Measurements from ENCODE around the gene TNN.

Gene TNN

GRCh38 chr1:175155473-175155856 lies 87.8 kb downstream of the TNN start:
- H3K9me3 ChIP-seq (ENCODE audit: insufficient read depth, low read length) = no peaks in the 10 kb centered on the region
- H3K9ac ChIP-seq (ENCODE audit: low read length) = no peak overlapping the region
- no peaks in the 10 kb centered on the region for H4K20me1 ChIP-seq (ENCODE audit: insufficient read depth, low read length)
- peak overlapping the region; percentile 4; the same call in 1 of the 2 replicates for H3K4me2 ChIP-seq (ENCODE audit: low read length)
- no peaks in the 10 kb centered on the region for H3K79me2 ChIP-seq (ENCODE audit: low read length)
- H2AFZ ChIP-seq (ENCODE audit: low read depth, low read length) = no peak overlapping the region
- TF ChIP-seq EZH2phosphoT487 (IDR thresholded peaks at IDR 0.05; ENCODE audit: low read depth) (no peak), CTCF (IDR thresholded peaks at IDR 0.05; ENCODE audit: low read depth, low read length) (no peak)
- peaks cover 25% of the 10 kb centered on the region for H3K4me1 ChIP-seq (ENCODE audit: low read length)
- peaks cover 23% of the 10 kb centered on the region for H3K27me3 ChIP-seq (ENCODE audit: low read depth, low read length)
- no peak overlapping the region for H3K4me3 ChIP-seq (ENCODE audit: low read length)
- peaks cover 13% of the 10 kb centered on the region for H3K36me3 ChIP-seq (replicated peaks; ENCODE audit: low read depth, low read length)
- no peak overlapping the region for H3K27ac ChIP-seq (ENCODE audit: low read length)

GRCh38 chr1:175155936-175156335 lies 88.3 kb downstream of the TNN start:
- Histone ChIP-seq H3K79me2 (ENCODE audit: low read length) (no peaks in the 10 kb centered on the region), H3K4me2 (ENCODE audit: low read length) (no peak overlapping the region)
- TF ChIP-seq EZH2phosphoT487 (IDR thresholded peaks at IDR 0.05; ENCODE audit: low read depth) = no peak
- no peak for TF ChIP-seq CTCF (IDR thresholded peaks at IDR 0.05; ENCODE audit: low read depth, low read length)

GRCh38 chr1:175157200-175157599 lies 89.6 kb downstream of the TNN start:
- Histone ChIP-seq H3K4me3 (ENCODE audit: low read length) (no peak overlapping the region), H3K4me1 (ENCODE audit: low read length) (peaks cover 23% of the 10 kb centered on the region), H3K79me2 (ENCODE audit: low read length) (no peaks in the 10 kb centered on the region), H3K27me3 (ENCODE audit: low read depth, low read length) (0 out of 2 replicates have a peak, but pooled peaks cover 9% of the 10 kb centered on the region), H2AFZ (ENCODE audit: low read depth, low read length) (no peak overlapping the region), H3K9ac (ENCODE audit: low read length) (no peak overlapping the region), H3K9me3 (ENCODE audit: insufficient read depth, low read length) (no peaks in the 10 kb centered on the region), H3K27ac (ENCODE audit: low read length) (no peak overlapping the region), H4K20me1 (ENCODE audit: insufficient read depth, low read length) (no peaks in the 10 kb centered on the region), H3K36me3 (replicated peaks; ENCODE audit: low read depth, low read length) (peaks cover 21% of the 10 kb centered on the region), H3K4me2 (ENCODE audit: low read length) (no peak overlapping the region)
- TF ChIP-seq EZH2phosphoT487 (IDR thresholded peaks at IDR 0.05; ENCODE audit: low read depth) = no peak

More at GRCh38 chr1:175155936-175156335, 88.3 kb downstream of the TNN start:
- Histone ChIP-seq H3K27me3 (ENCODE audit: low read depth, low read length) (peaks cover 18% of the 10 kb centered on the region), H3K4me3 (ENCODE audit: low read length) (no peak overlapping the region), H3K9ac (ENCODE audit: low read length) (no peak overlapping the region), H3K4me1 (ENCODE audit: low read length) (peaks cover 25% of the 10 kb centered on the region), H3K36me3 (replicated peaks; ENCODE audit: low read depth, low read length) (peaks cover 17% of the 10 kb centered on the region), H2AFZ (ENCODE audit: low read depth, low read length) (no peak overlapping the region), H3K9me3 (ENCODE audit: insufficient read depth, low read length) (no peaks in the 10 kb centered on the region), H3K27ac (ENCODE audit: low read length) (no peak overlapping the region), H4K20me1 (ENCODE audit: insufficient read depth, low read length) (no peaks in the 10 kb centered on the region)

GRCh38 chr1:175158170-175158591 lies 90.5 kb downstream of the TNN start:
- no peaks in the 10 kb centered on the region for H3K79me2 ChIP-seq (ENCODE audit: low read length)
- no peak overlapping the region for H2AFZ ChIP-seq (ENCODE audit: low read depth, low read length)
- no peak overlapping the region for H3K4me2 ChIP-seq (ENCODE audit: low read length)
- peaks cover 26% of the 10 kb centered on the region for H3K36me3 ChIP-seq (replicated peaks; ENCODE audit: low read depth, low read length)
- peaks cover 15% of the 10 kb centered on the region for H3K4me1 ChIP-seq (ENCODE audit: low read length)
- no peaks in the 10 kb centered on the region for H3K9me3 ChIP-seq (ENCODE audit: insufficient read depth, low read length)
- H3K4me3 ChIP-seq (ENCODE audit: low read length) = no peak overlapping the region
- no peak overlapping the region for H3K27ac ChIP-seq (ENCODE audit: low read length)
- no peaks in the 10 kb centered on the region for H4K20me1 ChIP-seq (ENCODE audit: insufficient read depth, low read length)
- TF ChIP-seq EZH2phosphoT487 (IDR thresholded peaks at IDR 0.05; ENCODE audit: low read depth) = no peak
- no peak for TF ChIP-seq CTCF (IDR thresholded peaks at IDR 0.05; ENCODE audit: low read depth, low read length)
- 0 out of 2 replicates have a peak, but pooled peaks cover 3% of the 10 kb centered on the region for H3K27me3 ChIP-seq (ENCODE audit: low read depth, low read length)
- H3K9ac ChIP-seq (ENCODE audit: low read length) = no peak overlapping the region

Measured in OCI-LY3 (cell line).